Liver (tissue), 3 donors: ENCODE results near the gene LINC01488.

Experiments
- ATF3 ChIP-seq: IDR thresholded peaks from 2 replicates; pipeline ENCODE4 v1.6.1; 2016; ENCODE audit warnings: antibody characterized with exemption
- CTCF ChIP-seq: fragments of 150-350 bp; IDR thresholded peaks from 2 replicates; pipeline ENCODE4 v1.5.1; 2017; ENCODE audit warnings: improper control_type of control experiment, low read depth, low read length; ENCODE audit not compliant: missing input control
- EGR1 ChIP-seq, 2 donors: IDR thresholded peaks; 2 replicates each; pipeline ENCODE4 v1.6.1; 2016 to 2018; ENCODE audit warnings: antibody characterized with exemption in 2 of 2, low read depth in 2 of 2
- GABPA ChIP-seq, 2 donors: IDR thresholded peaks in 1 of 2; conservative IDR thresholded peaks in 1 of 2; 2 replicates each; pipeline ENCODE4 v1.6.1; 2016; ENCODE audit warnings: antibody characterized with exemption in 2 of 2, mild to moderate bottlenecking in 1 of 2, moderate library complexity in 1 of 2
- JUND ChIP-seq, 2 donors: IDR thresholded peaks; 2 replicates each; pipeline ENCODE4 v1.6.1; 2016; ENCODE audit warnings: antibody characterized with exemption in 2 of 2
- MAX ChIP-seq: IDR thresholded peaks from 2 replicates; pipeline ENCODE4 v1.6.1; 2016; ENCODE audit warnings: antibody characterized with exemption
- RAD21 ChIP-seq, 2 donors: IDR thresholded peaks; 2 replicates each; pipeline ENCODE4 v1.6.1; 2016; ENCODE audit warnings: antibody characterized with exemption in 2 of 2, mild to moderate bottlenecking in 2 of 2
- REST ChIP-seq: IDR thresholded peaks from 2 replicates; pipeline ENCODE4 v1.6.1; 2016; ENCODE audit warnings: antibody characterized with exemption, mild to moderate bottlenecking
- SP1 ChIP-seq: IDR thresholded peaks from 2 replicates; pipeline ENCODE4 v1.6.1; 2018; ENCODE audit warnings: antibody characterized with exemption, mild to moderate bottlenecking
- TAF1 ChIP-seq: conservative IDR thresholded peaks from 2 replicates; pipeline ENCODE4 v1.6.1; 2016; ENCODE audit warnings: antibody characterized with exemption, mild to moderate bottlenecking
- YY1 ChIP-seq: IDR thresholded peaks from 2 replicates; pipeline ENCODE4 v1.6.1; 2016; ENCODE audit warnings: antibody characterized with exemption, mild to moderate bottlenecking
- ZBTB33 ChIP-seq: IDR thresholded peaks from 2 replicates; pipeline ENCODE4 v1.6.1; 2016; ENCODE audit warnings: antibody characterized with exemption
- donor health status: healthy.
- donor health status: healthy.

- TF ChIP-seq CTCF: no peak
- peak; percentile 31 to 39 for TF ChIP-seq JUND (IDR thresholded peaks at IDR 0.05)
- TF ChIP-seq REST: no peak
- no peak for TF ChIP-seq ATF3
- TF ChIP-seq RAD21 (IDR thresholded peaks at IDR 0.05): peak in 1 of 2 donors; percentile 15
- no peak for TF ChIP-seq YY1
- peak; percentile 55 for TF ChIP-seq MAX
- TF ChIP-seq TAF1: no peak
- TF ChIP-seq SP1: peak; percentile 35
- no peak for TF ChIP-seq EGR1 (IDR thresholded peaks at IDR 0.05; ENCODE audit: low read depth in 2 of 2)
- TF ChIP-seq ZBTB33: no peak
- no peak for TF ChIP-seq GABPA (IDR thresholded peaks at IDR 0.05 in 1 of 2, conservative IDR thresholded peaks at IDR 0.05 in 1 of 2)
Measured at GRCh38 chr11:69449320-69450063, 32.0 kb upstream of the LINC01488 start.
